ENCODE measurements around the gene STARD13.
A peak's percentile ranks its signal among the peaks of the same experiment; 100 is the strongest.

STARD13 gene

GRCh38 chr13:33132644-33133440 lies 152.7 kb downstream of the STARD13 start:
- no peak for DNase-seq

GRCh38 chr13:33129886-33130285 lies 155.7 kb downstream of the STARD13 start:
- no peak for DNase-seq

GRCh38 chr13:33129094-33129832 lies 156.3 kb downstream of the STARD13 start:
- no peak for DNase-seq

DNA sequence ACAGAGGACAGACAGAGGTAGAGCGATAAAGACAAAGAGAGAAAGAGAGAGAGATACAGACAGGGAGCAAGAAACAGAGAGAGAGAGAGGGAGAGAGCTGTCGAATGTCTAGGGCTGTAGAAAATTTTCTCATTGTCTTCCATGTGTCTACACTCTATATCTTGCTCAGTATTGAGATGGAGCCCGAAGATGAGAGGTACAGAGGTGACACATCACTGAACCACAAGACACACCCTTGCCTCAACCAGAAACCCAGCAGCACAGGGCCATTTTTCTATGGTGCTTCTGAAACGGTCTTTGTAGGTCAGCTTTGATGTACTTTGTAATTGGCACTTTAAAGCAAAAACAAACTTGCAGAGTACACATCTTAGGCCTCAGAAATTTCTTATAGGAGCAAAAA lies 157.4 kb downstream of the STARD13 start:
- no peak for DNase-seq

- DNase-seq, result no peak
Observed at GRCh38 chr13:33127009-33127551, 158.5 kb downstream of the STARD13 start.

- DNase-seq, result no peak
Observed at GRCh38 chr13:33125821-33126570, 159.6 kb downstream of the STARD13 start.

GRCh38 chr13:33123066-33123859 lies 162.3 kb downstream of the STARD13 start:
- DNase-seq, result no peak

- no peak for DNase-seq
Observed at GRCh38 chr13:33119856-33120543, 165.6 kb downstream of the STARD13 start.

GRCh38 chr13:33119022-33119781 lies 166.4 kb downstream of the STARD13 start:
- DNase-seq, result no peak

- DNase-seq, result peak; percentile 12
Observed at GRCh38 chr13:33116321-33117010, 169.1 kb downstream of the STARD13 start.

DNA sequence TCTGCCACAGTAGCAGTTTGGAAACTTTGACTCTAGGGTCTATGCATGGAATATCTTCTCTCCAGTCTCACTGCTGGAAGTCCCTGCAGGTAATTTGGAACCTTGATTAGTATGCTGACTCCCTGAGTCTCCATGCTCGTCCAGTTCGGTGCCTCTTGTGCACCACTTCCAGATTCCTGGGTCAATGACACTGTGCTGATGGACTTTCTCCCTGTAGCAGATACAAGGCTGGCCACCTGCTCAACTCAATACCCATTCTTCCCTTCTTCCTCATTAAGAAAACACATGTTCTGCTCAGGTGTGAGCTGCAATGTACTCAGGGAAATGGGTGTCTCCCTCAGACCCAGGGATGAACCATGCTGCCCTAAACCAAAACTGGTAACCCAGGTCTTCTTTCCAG lies 170.3 kb downstream of the STARD13 start:
- DNase-seq, result no peak

GRCh38 chr13:33114146-33114545 lies 171.4 kb downstream of the STARD13 start:
- DNase-seq, result no peak

DNA sequence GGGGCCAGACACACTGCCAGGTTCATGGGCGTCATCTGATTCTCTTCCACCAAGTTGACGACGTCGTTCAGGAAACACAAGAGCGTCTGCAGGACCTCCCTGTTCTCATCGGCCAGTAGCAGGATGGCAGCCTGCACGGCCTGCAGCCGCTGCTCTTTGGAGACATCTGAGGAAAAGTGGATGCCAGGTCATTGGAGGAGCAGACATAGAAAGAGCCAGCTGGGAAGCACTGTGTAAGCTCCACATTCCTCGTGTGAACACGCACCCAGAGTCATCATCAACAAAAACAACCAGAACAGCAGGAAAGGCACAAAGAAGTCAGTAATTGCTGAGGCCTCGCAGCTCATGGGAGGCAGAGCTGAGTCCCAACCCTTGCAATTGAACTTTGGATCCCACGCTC lies 172.8 kb downstream of the STARD13 start:
- DNase-seq, result no peak

- no peak for DNase-seq
Observed at GRCh38 chr13:33111414-33112110, 174.0 kb downstream of the STARD13 start.

GRCh38 chr13:33110713-33111413 lies 174.7 kb downstream of the STARD13 start:
- DNase-seq, result no peak

GRCh38 chr13:33110386-33110712 lies 175.2 kb downstream of the STARD13 start:
- no peak for DNase-seq

DNA sequence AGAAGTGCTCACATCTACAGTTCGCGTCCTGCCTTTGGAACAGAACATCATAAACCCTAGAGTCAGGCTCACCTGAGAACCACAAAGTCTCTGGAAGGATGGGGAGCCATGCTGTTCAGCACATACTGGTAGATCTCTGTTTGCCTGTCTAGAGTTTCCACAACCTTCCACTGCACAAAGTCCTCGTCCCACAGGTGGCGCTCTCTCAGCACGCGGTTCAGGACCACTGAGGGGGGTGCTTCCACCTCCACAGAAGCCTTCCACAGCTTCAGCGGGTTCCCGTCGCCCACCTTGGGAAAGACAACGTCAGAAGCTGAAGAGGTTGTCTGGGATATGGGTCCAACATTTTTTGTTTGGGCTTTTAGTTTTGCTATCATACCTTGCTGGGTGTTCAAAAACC lies 175.8 kb downstream of the STARD13 start:
- DNase-seq, result no peak

GRCh38 chr13:33109271-33109697 lies 176.3 kb downstream of the STARD13 start:
- DNase-seq, result no peak

- DNase-seq, result no peak
Observed at GRCh38 chr13:33108620-33109019, 176.9 kb downstream of the STARD13 start.

All from activated CD4-positive, alpha-beta T cell treated with anti-CD3 and anti-CD28 coated beads, Interleukin-10, Interleukin-2, amounts not matched to agents 100 ng/mL and 50 ng/mL, durations not matched to agents 16 hours and 8 hours (primary cell).